SK-N-DZ (cell line): ENCODE measurements around the gene ZNF322.
A peak's percentile ranks its signal among the peaks of the same experiment; 100 is the strongest.

Experiments
- DNase-seq: peaks from one replicate; pipeline ENCODE4 v3.0.0-alpha.2; 2015; ENCODE audit warnings: low spot score

The ZNF322 gene

GRCh38 chr6:26613689-26614683 lies 45.6 kb downstream of the ZNF322 start:
- no peak for DNase-seq

GRCh38 chr6:26613201-26613600 lies 46.3 kb downstream of the ZNF322 start:
- DNase-seq, result no peak

- DNase-seq, result no peak
These were observed 47.9 kb downstream of the ZNF322 start for GRCh38 chr6:26611599-26611998.

- DNase-seq, result no peak
These were observed 50.1 kb downstream of the ZNF322 start for GRCh38 chr6:26609463-26609862.

GRCh38 chr6:26607434-26608230 lies 51.9 kb downstream of the ZNF322 start:
- peak; percentile 48 for DNase-seq

GRCh38 chr6:26604797-26605196 lies 54.7 kb downstream of the ZNF322 start:
- DNase-seq, result no peak

GRCh38 chr6:26604026-26604425 lies 55.5 kb downstream of the ZNF322 start:
- DNase-seq, result no peak

GRCh38 chr6:26602262-26602661 lies 57.3 kb downstream of the ZNF322 start:
- DNase-seq, result no peak

- no peak for DNase-seq
These were observed 58.8 kb downstream of the ZNF322 start for GRCh38 chr6:26600759-26601158.

GRCh38 chr6:26599591-26599990 lies 60.0 kb downstream of the ZNF322 start:
- no peak for DNase-seq

- no peak for DNase-seq
These were observed 60.4 kb downstream of the ZNF322 start for GRCh38 chr6:26599134-26599533.

- DNase-seq, result no peak
These were observed 61.3 kb downstream of the ZNF322 start for GRCh38 chr6:26598267-26598666.

GRCh38 chr6:26597821-26598220 lies 61.7 kb downstream of the ZNF322 start:
- no peak for DNase-seq

GRCh38 chr6:26597389-26597766 lies 62.2 kb downstream of the ZNF322 start:
- DNase-seq, result no peak

GRCh38 chr6:26596579-26597388 lies 62.8 kb downstream of the ZNF322 start, which contains the start of gene ABT1:
ABT1 (plus strand) TSS chr6:26596953; CDS start chr6:26596983, 30 bp downstream.
- peak; percentile 98 for DNase-seq

GRCh38 chr6:26595669-26596269 lies 63.8 kb downstream of the ZNF322 start:
- DNase-seq, result peak; percentile 93

- peak; percentile 48 for DNase-seq
These were observed 64.6 kb downstream of the ZNF322 start for GRCh38 chr6:26594730-26595632.

GRCh38 chr6:26594131-26594498 lies 65.4 kb downstream of the ZNF322 start:
- no peak for DNase-seq

- DNase-seq, result no peak
These were observed 66.0 kb downstream of the ZNF322 start for GRCh38 chr6:26593278-26594130.
